Endodermal cell (in vitro differentiated cells): ENCODE measurements around the gene ALOX5. TPM values are rescaled to one million over a fixed set of nuclear protein-coding genes. Genes with fewer than 3 reads are reported as not detected.

ENCODE experiments used
- DNase-seq: peaks from one replicate; pipeline ENCODE4 v3.0.0-alpha.2; 2017
- H3K27ac ChIP-seq: 2 replicates; pipeline ENCODE4 v1.5.1; 2013; ENCODE audit warnings: mild to moderate bottlenecking, low read depth, low read length, moderate library complexity
- H3K27me3 ChIP-seq: 2 replicates; pipeline ENCODE4 v1.6.1; 2013; ENCODE audit warnings: mild to moderate bottlenecking, low read length, moderate library complexity; ENCODE audit not compliant: insufficient read depth, control insufficient read depth, poor library complexity, severe bottlenecking
- H3K36me3 ChIP-seq: 2 replicates; pipeline ENCODE4 v1.7.0; 2013; ENCODE audit warnings: mild to moderate bottlenecking, low read length, moderate library complexity; ENCODE audit not compliant: control insufficient read depth, insufficient read depth
- H3K4me1 ChIP-seq: one replicate; pipeline ENCODE4 v1.7.0; 2013; ENCODE audit warnings: low read length; ENCODE audit not compliant: control insufficient read depth, insufficient read depth
- H3K4me3 ChIP-seq: 2 replicates; pipeline ENCODE4 v1.5.1; 2013; ENCODE audit warnings: mild to moderate bottlenecking, low read length, moderate library complexity
- H3K9ac ChIP-seq: 2 replicates; pipeline ENCODE4 v1.6.1; 2013; ENCODE audit warnings: mild to moderate bottlenecking, low read length, moderate library complexity; ENCODE audit not compliant: poor library complexity, severe bottlenecking; ENCODE audit errors: extremely low read depth
- H3K9me3 ChIP-seq: 2 replicates; pipeline ENCODE4 v1.6.1; 2013; ENCODE audit warnings: mild to moderate bottlenecking, low read length, moderate library complexity; ENCODE audit not compliant: control insufficient read depth
- H3K27ac Mint-ChIP-seq: 2 replicates; pipeline ENCODE4 v1.8.0; 2020; ENCODE audit warnings: mixed read lengths
- H3K27me3 Mint-ChIP-seq: 2 replicates; pipeline ENCODE4 v1.8.0; 2021; ENCODE audit warnings: mild to moderate bottlenecking, mixed read lengths; ENCODE audit not compliant: insufficient read depth
- H3K36me3 Mint-ChIP-seq: 2 replicates; pipeline ENCODE4 v1.8.0; 2020; ENCODE audit warnings: low read depth, mixed read lengths
- H3K4me1 Mint-ChIP-seq: 2 replicates; pipeline ENCODE4 v1.8.0; 2020; ENCODE audit warnings: mixed read lengths
- H3K4me3 Mint-ChIP-seq: 2 replicates; pipeline ENCODE4 v1.8.0; 2020; ENCODE audit warnings: mild to moderate bottlenecking, moderate library complexity, mixed read lengths
- H3K9me3 Mint-ChIP-seq: 2 replicates; pipeline ENCODE4 v1.8.0; 2020; ENCODE audit warnings: mild to moderate bottlenecking, mixed read lengths
- WGBS, 2 experiments: methylation state at CpG; one replicate each; pipeline versions ENCODE4 v1.1.5 to v1.1.7; 2013; ENCODE audit warnings: missing lambda C conversion rate in 2 of 2, mixed read lengths in 1 of 2; ENCODE audit not compliant: insufficient coverage in 1 of 2, insufficient read length in 1 of 2; 5-methylcytosine and 5-hydroxymethylcytosine counted together
- total RNA-seq, 2 donors: library from RNA; stranded (reverse); fragmentation: NEBNext Ultra II Directional in 1 of 2; extraction: Animal tissue kit (Norgen Biotek cat#: 25700) in 1 of 2; gene quantifications; 2 replicates in 1 of 2; 3 replicates in 1 of 2; pipeline ENCODE4 v1.2.1, GENCODE V29; 2021
- TF ChIP-seq, protein P1 (sequence below): fragments of 200-600 bp; sonication (generic); conservative IDR thresholded peaks from 2 replicates; pipeline ENCODE4 v1.5.0; 2021; ENCODE audit warnings: antibody characterized with exemption, mild to moderate bottlenecking

The ALOX5 gene
- total RNA-seq, 2 donors from 2014 or later = 0.31 to 1.1 TPM

- Histone ChIP-seq H3K4me3 (no peak overlapping the region), H3K9ac (no peak overlapping the region), H3K27ac (no peak overlapping the region), H3K9me3 (no peaks in the 10 kb centered on the region), H3K4me1 (no peaks in the 10 kb centered on the region), H3K27me3 (no peaks in the 10 kb centered on the region), H3K36me3 (no peaks in the 10 kb centered on the region)
- Mint-ChIP-seq H3K4me1 (peaks cover 8% of the 10 kb centered on the region), H3K27me3 (no peaks in the 10 kb centered on the region), H3K27ac (peak overlapping the region; percentile 23), H3K4me3 (no peak overlapping the region), H3K9me3 (no peaks in the 10 kb centered on the region), H3K36me3 (peaks cover 6% of the 10 kb centered on the region)
- WGBS, 2 experiments = 0 to 24% methylated on average over 1 to 6 of the region's 6 CpGs
- TF ChIP-seq, protein P1, sequence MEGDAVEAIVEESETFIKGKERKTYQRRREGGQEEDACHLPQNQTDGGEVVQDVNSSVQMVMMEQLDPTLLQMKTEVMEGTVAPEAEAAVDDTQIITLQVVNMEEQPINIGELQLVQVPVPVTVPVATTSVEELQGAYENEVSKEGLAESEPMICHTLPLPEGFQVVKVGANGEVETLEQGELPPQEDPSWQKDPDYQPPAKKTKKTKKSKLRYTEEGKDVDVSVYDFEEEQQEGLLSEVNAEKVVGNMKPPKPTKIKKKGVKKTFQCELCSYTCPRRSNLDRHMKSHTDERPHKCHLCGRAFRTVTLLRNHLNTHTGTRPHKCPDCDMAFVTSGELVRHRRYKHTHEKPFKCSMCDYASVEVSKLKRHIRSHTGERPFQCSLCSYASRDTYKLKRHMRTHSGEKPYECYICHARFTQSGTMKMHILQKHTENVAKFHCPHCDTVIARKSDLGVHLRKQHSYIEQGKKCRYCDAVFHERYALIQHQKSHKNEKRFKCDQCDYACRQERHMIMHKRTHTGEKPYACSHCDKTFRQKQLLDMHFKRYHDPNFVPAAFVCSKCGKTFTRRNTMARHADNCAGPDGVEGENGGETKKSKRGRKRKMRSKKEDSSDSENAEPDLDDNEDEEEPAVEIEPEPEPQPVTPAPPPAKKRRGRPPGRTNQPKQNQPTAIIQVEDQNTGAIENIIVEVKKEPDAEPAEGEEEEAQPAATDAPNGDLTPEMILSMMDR = peak; percentile 99
- peak; percentile 92 for DNase-seq
Measured at GRCh38 chr10:45464958-45465567, 91.0 kb downstream of the ALOX5 start.

DNA sequence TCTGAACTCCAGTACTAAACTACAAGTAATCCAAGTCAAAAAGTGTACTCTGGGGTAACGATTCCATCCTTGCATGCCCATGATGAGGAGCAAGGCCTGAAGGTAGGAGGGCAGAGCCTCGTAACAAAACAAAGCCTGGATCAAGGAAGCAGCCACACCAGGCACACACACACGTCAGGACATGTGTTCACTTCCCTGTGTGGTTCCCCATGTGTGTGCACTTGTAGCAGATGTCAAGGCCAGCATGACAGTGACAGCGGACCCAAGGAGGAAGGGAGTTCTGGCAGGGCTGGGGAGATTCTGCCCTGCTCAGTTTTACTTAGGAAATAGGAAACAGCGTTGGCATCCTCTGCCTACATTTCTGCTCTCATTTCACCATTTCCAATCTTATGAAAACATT, 92.8 kb downstream of the ALOX5 start:
- H3K4me1 ChIP-seq = no peaks in the 10 kb centered on the region
- no peak overlapping the region for H3K27ac ChIP-seq
- H3K4me3 ChIP-seq = no peak overlapping the region
- Mint-ChIP-seq H3K27me3 (no peaks in the 10 kb centered on the region), H3K4me1 (peaks cover 18% of the 10 kb centered on the region), H3K27ac (no peak overlapping the region), H3K9me3 (no peaks in the 10 kb centered on the region), H3K4me3 (no peak overlapping the region), H3K36me3 (peaks cover 2% of the 10 kb centered on the region)
- TF ChIP-seq, protein P1 = no peak
- no peak for DNase-seq
- H3K9me3 ChIP-seq = no peaks in the 10 kb centered on the region
- no peaks in the 10 kb centered on the region for H3K36me3 ChIP-seq
- H3K9ac ChIP-seq = no peak overlapping the region
- WGBS, 2 experiments = 92 to 98% methylated on average over 5 of the region's 5 CpGs
- H3K27me3 ChIP-seq = no peaks in the 10 kb centered on the region

GRCh38 chr10:45468079-45468478, 94.1 kb downstream of the ALOX5 start:
- WGBS, 2 experiments = 67 to 79% methylated on average over 3 to 5 of the region's 5 CpGs
- DNase-seq = no peak

More at GRCh38 chr10:45468079-45468478, 94.1 kb downstream of the ALOX5 start:
- Mint-ChIP-seq H3K4me1 (peaks cover 22% of the 10 kb centered on the region), H3K4me3 (no peak overlapping the region), H3K27ac (no peak overlapping the region), H3K36me3 (no peaks in the 10 kb centered on the region), H3K27me3 (no peaks in the 10 kb centered on the region), H3K9me3 (no peaks in the 10 kb centered on the region)
- TF ChIP-seq, protein P1 = no peak
- Histone ChIP-seq H3K4me1 (no peaks in the 10 kb centered on the region), H3K4me3 (no peak overlapping the region), H3K27me3 (no peaks in the 10 kb centered on the region), H3K9ac (no peak overlapping the region), H3K9me3 (no peaks in the 10 kb centered on the region), H3K27ac (no peak overlapping the region), H3K36me3 (no peaks in the 10 kb centered on the region)
